ENCODE results near the gene MLLT3.

DNA sequence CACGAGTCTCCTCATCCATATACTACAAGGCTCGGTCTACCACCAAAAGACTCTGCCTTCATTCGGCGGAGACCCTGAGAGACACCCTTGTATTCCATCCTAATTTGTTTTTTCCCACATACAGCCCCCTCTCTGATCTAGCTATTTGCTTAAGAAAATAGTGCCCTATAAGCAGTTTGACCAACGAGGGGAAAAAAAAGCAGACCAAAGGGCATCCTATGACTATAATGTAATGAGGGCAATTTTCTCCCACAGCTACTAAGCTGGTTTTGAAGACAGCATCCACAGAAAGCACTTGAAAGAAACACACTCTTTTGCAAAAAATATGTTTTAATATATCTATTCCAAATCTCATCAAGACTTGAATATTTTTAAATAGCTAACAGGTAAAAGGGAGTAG lies 147.8 kb downstream of the MLLT3 start:
- TF ChIP-seq, protein P1, sequence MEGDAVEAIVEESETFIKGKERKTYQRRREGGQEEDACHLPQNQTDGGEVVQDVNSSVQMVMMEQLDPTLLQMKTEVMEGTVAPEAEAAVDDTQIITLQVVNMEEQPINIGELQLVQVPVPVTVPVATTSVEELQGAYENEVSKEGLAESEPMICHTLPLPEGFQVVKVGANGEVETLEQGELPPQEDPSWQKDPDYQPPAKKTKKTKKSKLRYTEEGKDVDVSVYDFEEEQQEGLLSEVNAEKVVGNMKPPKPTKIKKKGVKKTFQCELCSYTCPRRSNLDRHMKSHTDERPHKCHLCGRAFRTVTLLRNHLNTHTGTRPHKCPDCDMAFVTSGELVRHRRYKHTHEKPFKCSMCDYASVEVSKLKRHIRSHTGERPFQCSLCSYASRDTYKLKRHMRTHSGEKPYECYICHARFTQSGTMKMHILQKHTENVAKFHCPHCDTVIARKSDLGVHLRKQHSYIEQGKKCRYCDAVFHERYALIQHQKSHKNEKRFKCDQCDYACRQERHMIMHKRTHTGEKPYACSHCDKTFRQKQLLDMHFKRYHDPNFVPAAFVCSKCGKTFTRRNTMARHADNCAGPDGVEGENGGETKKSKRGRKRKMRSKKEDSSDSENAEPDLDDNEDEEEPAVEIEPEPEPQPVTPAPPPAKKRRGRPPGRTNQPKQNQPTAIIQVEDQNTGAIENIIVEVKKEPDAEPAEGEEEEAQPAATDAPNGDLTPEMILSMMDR (conservative IDR thresholded peaks at IDR 0.05 in 1 of 2, IDR thresholded peaks at IDR 0.05 in 1 of 2; ENCODE audit: low read depth in 1 of 2, low read length in 2 of 2), result no peak
- TF ChIP-seq EZH2 (IDR thresholded peaks at IDR 0.05; ENCODE audit: low read length, missing control alignments), result no peak
